Activated CD4-positive, alpha-beta T cell treated with anti-CD3 and anti-CD28 coated beads for 4 hours (primary cell): ENCODE data around the gene TWIST1.

Experiments used
- DNase-seq, 2 donors: peaks; one replicate each; pipeline ENCODE4 v3.0.0-alpha.2; 2020

The TWIST1 gene

DNA sequence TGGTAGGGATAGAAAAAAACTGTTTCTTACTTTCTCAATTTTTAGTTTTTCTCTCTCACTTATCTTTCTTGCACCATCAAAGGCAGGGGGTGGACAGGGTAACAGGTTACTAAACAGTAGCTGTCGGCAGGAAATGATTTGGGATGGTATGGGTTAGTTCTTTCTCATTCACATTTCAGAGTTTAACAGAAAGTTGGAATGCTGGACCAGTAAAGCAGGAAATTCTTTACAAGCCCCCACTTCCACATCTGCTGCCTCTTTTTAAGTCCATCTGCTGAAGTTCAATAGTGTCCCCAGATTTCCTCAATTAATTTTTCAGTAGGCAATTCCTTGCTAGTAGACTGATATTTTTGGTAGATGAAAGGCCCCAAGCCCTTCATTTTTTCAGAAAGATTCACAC is 23.3 kb downstream of the TWIST1 start:
- DNase-seq, result no peak

DNA sequence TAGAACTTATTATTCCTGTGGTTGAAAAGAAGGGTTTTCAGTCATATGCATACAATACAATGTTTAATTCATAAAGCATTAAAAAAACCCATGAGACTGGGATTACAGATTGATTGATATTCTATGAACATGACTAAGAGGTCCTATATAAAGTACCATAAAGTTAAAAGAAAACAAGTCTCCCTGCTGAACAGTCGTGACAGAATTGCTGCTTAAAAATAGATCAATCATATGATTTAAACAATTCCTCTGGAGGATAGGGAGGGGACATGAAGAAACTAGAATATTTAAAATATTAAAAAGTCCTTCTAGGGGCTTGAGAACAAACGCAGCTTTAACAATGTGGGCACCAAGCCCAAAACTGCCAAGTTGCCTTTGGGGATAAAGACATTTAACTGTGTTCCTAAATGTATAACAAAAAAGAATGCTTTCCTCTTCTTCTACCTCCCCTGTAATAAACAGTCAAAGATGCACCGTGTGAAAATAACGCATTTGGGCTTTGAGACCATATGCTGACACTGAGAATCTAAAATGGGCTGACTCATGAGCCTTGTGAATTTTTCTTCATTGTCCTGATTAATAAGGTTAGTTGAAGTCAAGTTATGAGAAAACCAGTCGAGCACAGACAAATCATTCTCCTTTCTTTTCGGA is 25.8 kb downstream of the TWIST1 start:
- DNase-seq, result no peak

DNA sequence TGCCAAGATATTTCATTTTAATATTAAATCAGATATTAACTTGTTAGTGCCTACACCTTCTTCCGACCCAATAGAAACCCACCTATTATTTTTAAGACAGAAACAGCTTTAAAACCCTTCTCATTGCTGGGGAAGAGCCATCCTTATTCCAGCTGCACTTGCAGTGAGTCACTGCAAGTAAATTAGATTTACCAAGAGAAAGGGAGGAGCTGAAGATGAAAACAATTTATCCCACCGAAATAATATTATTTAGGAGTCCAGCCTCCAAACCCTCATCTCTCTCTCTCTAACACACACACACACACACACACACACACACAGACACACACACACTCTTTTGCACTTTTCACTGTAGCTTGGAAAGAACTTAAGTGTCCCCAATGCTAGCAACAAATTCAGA is 26.9 kb downstream of the TWIST1 start:
- DNase-seq, result no peak

DNA sequence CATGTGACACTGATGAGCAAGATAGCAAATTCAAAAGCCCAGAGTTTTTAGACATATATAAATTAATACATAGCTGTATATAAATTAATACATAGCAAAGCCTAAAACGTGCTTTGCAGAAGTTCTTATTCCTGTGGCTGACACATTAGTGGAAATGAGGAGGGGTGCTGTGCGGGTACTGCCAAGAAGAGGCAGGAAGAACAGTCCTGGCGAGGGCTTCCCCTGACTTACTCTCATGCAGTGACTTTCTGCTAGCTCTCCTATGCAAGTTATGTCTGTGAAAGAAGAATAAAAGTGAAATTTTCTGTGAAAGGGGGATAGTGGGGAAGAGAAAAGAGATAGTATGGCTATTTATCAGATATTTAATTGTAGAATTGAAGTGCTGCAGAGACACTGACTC is 27.6 kb downstream of the TWIST1 start:
- DNase-seq, result no peak

DNA sequence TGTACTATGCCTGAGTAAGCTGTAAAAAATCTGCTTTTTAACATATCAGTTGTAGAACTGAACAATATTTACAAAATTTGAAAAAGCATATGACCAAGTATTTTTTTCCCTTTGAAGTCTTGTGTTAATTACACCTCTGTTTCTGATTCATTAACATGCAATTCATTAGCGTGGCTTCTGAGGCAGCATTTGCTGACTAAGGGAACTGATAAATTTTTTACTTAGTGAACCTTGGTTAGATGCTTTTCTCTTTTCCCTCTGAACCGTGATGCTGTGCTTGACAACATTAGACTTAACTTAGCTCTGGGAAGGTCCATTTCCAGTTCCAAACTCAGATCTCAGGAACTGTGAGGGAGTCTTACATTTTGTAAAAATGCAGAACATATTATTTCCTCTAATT is 28.1 kb downstream of the TWIST1 start:
- no peak for DNase-seq

DNA sequence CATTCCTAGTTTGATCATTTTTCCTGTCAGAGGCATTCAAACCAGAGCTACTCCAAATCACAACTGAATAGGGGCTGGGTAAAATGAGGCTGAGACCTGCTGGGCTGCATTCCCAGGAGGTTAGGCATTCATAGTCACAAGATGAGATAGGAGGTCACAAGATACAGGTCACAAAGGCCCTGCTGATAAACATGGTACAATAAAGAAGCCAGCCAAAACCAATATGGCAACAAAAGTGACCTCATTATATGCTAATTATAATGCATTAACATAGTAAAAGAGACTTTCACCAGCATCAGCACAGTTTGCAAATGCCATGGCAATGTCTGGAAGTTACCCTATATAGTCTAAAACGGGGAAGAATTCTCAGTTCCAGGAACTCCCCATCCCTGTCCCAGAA is 37.3 kb downstream of the TWIST1 start:
- DNase-seq, result no peak

- DNase-seq, result no peak
These were observed 38.4 kb downstream of the TWIST1 start for GRCh38 chr7:19079066-19079465.

GRCh38 chr7:19069842-19070241 is 47.6 kb downstream of the TWIST1 start:
- no peak for DNase-seq

- no peak for DNase-seq
These were observed 51.3 kb downstream of the TWIST1 start for GRCh38 chr7:19066170-19066569.
